Muscle layer of colon (tissue), 2 donors: ENCODE measurements around the gene ABCC1.
A peak's percentile ranks its signal among the peaks of the same experiment; 100 is the strongest.
"Not testable (repeated sequence)": the region's sequence is repeated elsewhere in the genome, so short reads cannot be mapped to it uniquely, and the experiment has no call there.

Source experiments
- H3K27ac ChIP-seq: one replicate; pipeline ENCODE4 v1.7.0; 2013; ENCODE audit warnings: low read depth, mild to moderate bottlenecking, low read length, moderate library complexity
- H3K27me3 ChIP-seq, 2 donors: one replicate each; pipeline ENCODE4 v1.7.0; 2013; ENCODE audit warnings: low read length in 2 of 2, mild to moderate bottlenecking in 2 of 2; ENCODE audit not compliant: insufficient read depth in 2 of 2, control insufficient read depth in 1 of 2
- H3K36me3 ChIP-seq: one replicate; pipeline ENCODE4 v1.7.0; 2013; ENCODE audit warnings: mild to moderate bottlenecking, low read length; ENCODE audit not compliant: insufficient read depth
- H3K4me1 ChIP-seq: one replicate; pipeline ENCODE4 v1.7.0; 2013; ENCODE audit warnings: mild to moderate bottlenecking, low read length; ENCODE audit not compliant: insufficient read depth
- H3K4me3 ChIP-seq, 2 donors: one replicate each; pipeline ENCODE4 v1.7.0; 2013; ENCODE audit warnings: low read length in 2 of 2, low read depth in 1 of 2, mild to moderate bottlenecking in 1 of 2, moderate library complexity in 1 of 2
- H3K9ac ChIP-seq: one replicate; pipeline ENCODE4 v1.7.0; 2013; ENCODE audit warnings: low read length
- H3K9me3 ChIP-seq: one replicate; pipeline ENCODE4 v1.7.0; 2013; ENCODE audit warnings: mild to moderate bottlenecking, low read length
- donor health status: abdominal sarcoma.
- donor health status: Adenocarcinoma of cecum.

The ABCC1 gene

GRCh38 chr16:16141141-16141540, 191.7 kb downstream of the ABCC1 start:
- Histone ChIP-seq H3K9me3 (no peaks in the 10 kb centered on the region), H3K36me3 (peaks cover 52% of the 10 kb centered on the region), H3K27ac (no peak overlapping the region)

GRCh38 chr16:16141784-16142396, 192.5 kb downstream of the ABCC1 start:
- Histone ChIP-seq H3K4me3 (no peak overlapping the region), H3K27ac (no peak overlapping the region), H3K27me3 (no peaks in the 10 kb centered on the region), H3K4me1 (peaks cover 11% of the 10 kb centered on the region), H3K36me3 (peaks cover 44% of the 10 kb centered on the region), H3K9me3 (no peaks in the 10 kb centered on the region), H3K9ac (no peak overlapping the region)

More at GRCh38 chr16:16141141-16141540, 191.7 kb downstream of the ABCC1 start:
- no peaks in the 10 kb centered on the region for H3K27me3 ChIP-seq
- H3K9ac ChIP-seq, result no peak overlapping the region
- peaks cover 12% of the 10 kb centered on the region for H3K4me1 ChIP-seq
- no peak overlapping the region for H3K4me3 ChIP-seq

GRCh38 chr16:16143038-16143763, 193.8 kb downstream of the ABCC1 start:
- H3K36me3 ChIP-seq, result peaks cover 36% of the 10 kb centered on the region
- no peak overlapping the region for H3K4me3 ChIP-seq
- H3K27ac ChIP-seq, result no peak overlapping the region
- H3K9ac ChIP-seq, result no peak overlapping the region
- H3K27me3 ChIP-seq, result no peaks in the 10 kb centered on the region
- H3K9me3 ChIP-seq, result no peaks in the 10 kb centered on the region
- peaks cover 7% of the 10 kb centered on the region for H3K4me1 ChIP-seq

GRCh38 chr16:16143931-16144330, 194.5 kb downstream of the ABCC1 start:
- Histone ChIP-seq H3K4me1 (peaks cover 11% of the 10 kb centered on the region), H3K27me3 (no peaks in the 10 kb centered on the region), H3K36me3 (peaks cover 29% of the 10 kb centered on the region), H3K9ac (no peak overlapping the region), H3K9me3 (no peaks in the 10 kb centered on the region), H3K4me3 (no peak overlapping the region), H3K27ac (no peak overlapping the region)

GRCh38 chr16:16144416-16144815, 195.0 kb downstream of the ABCC1 start:
- Histone ChIP-seq H3K36me3 (peaks cover 27% of the 10 kb centered on the region), H3K4me1 (peaks cover 16% of the 10 kb centered on the region), H3K9ac (no peak overlapping the region), H3K9me3 (no peaks in the 10 kb centered on the region), H3K27me3 (no peaks in the 10 kb centered on the region), H3K27ac (no peak overlapping the region), H3K4me3 (no peak overlapping the region)

GRCh38 chr16:16145286-16145685, 195.9 kb downstream of the ABCC1 start:
- Histone ChIP-seq H3K9me3 (no peaks in the 10 kb centered on the region), H3K9ac (no peak overlapping the region), H3K27ac (no peak overlapping the region), H3K27me3 (no peaks in the 10 kb centered on the region), H3K4me3 (no peak overlapping the region), H3K4me1 (peaks cover 23% of the 10 kb centered on the region), H3K36me3 (peaks cover 23% of the 10 kb centered on the region)

- Histone ChIP-seq H3K4me3 (no peak overlapping the region), H3K9me3 (no peaks in the 10 kb centered on the region), H3K9ac (no peak overlapping the region), H3K27ac (no peak overlapping the region), H3K27me3 (no peaks in the 10 kb centered on the region), H3K4me1 (peaks cover 30% of the 10 kb centered on the region), H3K36me3 (peaks cover 11% of the 10 kb centered on the region)
These were observed 197.2 kb downstream of the ABCC1 start for GRCh38 chr16:16146380-16147315.

- peaks cover 31% of the 10 kb centered on the region for H3K4me1 ChIP-seq
- H3K27ac ChIP-seq, result no peak overlapping the region
- H3K4me3 ChIP-seq, result no peak overlapping the region
These were observed 198.0 kb downstream of the ABCC1 start for GRCh38 chr16:16147316-16147999.

GRCh38 chr16:16148000-16148599, 198.7 kb downstream of the ABCC1 start:
- not testable (repeated sequence) for H3K27me3 ChIP-seq, H3K36me3 ChIP-seq, H3K9me3 ChIP-seq, H3K27ac ChIP-seq, H3K4me3 ChIP-seq, H3K9ac ChIP-seq
- peaks cover 31% of the 10 kb centered on the region for H3K4me1 ChIP-seq

More at GRCh38 chr16:16147316-16147999, 198.0 kb downstream of the ABCC1 start:
- Histone ChIP-seq H3K9ac (no peak overlapping the region), H3K27me3 (no peaks in the 10 kb centered on the region), H3K9me3 (no peaks in the 10 kb centered on the region), H3K36me3 (peaks cover 3% of the 10 kb centered on the region)

- peak overlapping the region; percentile 83 for H3K27ac ChIP-seq
These were observed 199.3 kb downstream of the ABCC1 start for GRCh38 chr16:16148755-16149154.

More at GRCh38 chr16:16148755-16149154, 199.3 kb downstream of the ABCC1 start:
- H3K4me1 ChIP-seq, result peaks cover 31% of the 10 kb centered on the region
- no peak overlapping the region for H3K9ac ChIP-seq
- H3K9me3 ChIP-seq, result no peaks in the 10 kb centered on the region
- no peaks in the 10 kb centered on the region for H3K36me3 ChIP-seq
- H3K4me3 ChIP-seq, result no peak overlapping the region
- H3K27me3 ChIP-seq, result no peaks in the 10 kb centered on the region
